Fibroblast of lung (primary cell): ENCODE results near the gene RNF217.

Experiments used
- CTCF ChIP-seq, 2 donors: IDR thresholded peaks in 1 of 2; conservative IDR thresholded peaks in 1 of 2; 1 replicate in 1 of 2; 2 replicates in 1 of 2; pipeline ENCODE4 v1.5.1; 2011 to 2012; ENCODE audit warnings: low read length in 2 of 2, control low read depth in 1 of 2, inconsistent platforms in 1 of 2, low read depth in 1 of 2, mild to moderate bottlenecking in 1 of 2
- EZH2 ChIP-seq: IDR thresholded peaks from 2 replicates; pipeline ENCODE4 v1.5.1; 2012; ENCODE audit warnings: low read length, control low read depth, mild to moderate bottlenecking; ENCODE audit errors: missing control alignments

DNA sequence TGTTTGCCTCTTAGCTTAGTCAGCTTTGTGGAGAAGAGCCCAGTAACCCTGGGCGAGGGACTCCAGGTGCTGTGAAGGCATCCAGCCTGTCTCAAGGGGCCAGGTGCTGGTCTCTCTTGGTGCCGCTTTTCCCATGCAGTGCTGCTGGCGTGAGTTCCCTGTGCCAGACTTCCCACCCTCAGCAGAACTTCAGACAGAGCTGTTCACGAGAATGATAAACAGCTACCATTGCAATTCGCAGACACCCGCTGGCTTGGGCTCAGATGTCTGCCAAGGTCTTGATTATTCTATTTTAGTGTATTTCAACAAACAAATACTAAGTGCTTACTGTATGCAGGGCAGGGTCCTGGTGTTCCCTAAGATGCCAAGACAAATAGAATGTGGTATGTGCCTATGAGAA is 57.7 kb downstream of the RNF217 start:
- TF ChIP-seq CTCF (conservative IDR thresholded peaks at IDR 0.05 in 1 of 2, IDR thresholded peaks at IDR 0.05 in 1 of 2; ENCODE audit: low read depth in 1 of 2, low read length in 2 of 2) = no peak
- TF ChIP-seq EZH2 = no peak
